MCF 10A (cell line): Measurements from ENCODE around the gene CCDC78. TPM values are rescaled to one million over a fixed set of nuclear protein-coding genes. Genes with fewer than 3 reads are reported as not detected.

ENCODE experiments used
- BruUV-seq: library from RNA; stranded (reverse); fragments of 400-500 nt; replicated peaks from 2 replicates; lab custom pipeline; 2021; lab: Mats Ljungman, UMichigan
- CTCF ChIA-PET: fragments of 300-600 bp; sonication (Branson Sonifier 250); formaldehyde crosslinking; extraction: SDS; loops from one replicate; lab custom pipeline; 2021; ENCODE audit warnings: antibody characterized with exemption, inconsistent platforms; lab: Yijun Ruan, JAX
- POLR2A ChIA-PET: fragments of 300-600, 350-650 bp; sonication (Branson Sonifier 250); formaldehyde crosslinking; extraction: SDS; loops from one replicate; lab custom pipeline; 2020; ENCODE audit warnings: antibody characterized with exemption, inconsistent platforms; lab: Yijun Ruan, JAX
- DNase-seq: peaks from one replicate; pipeline ENCODE4 v3.0.0-alpha.2; 2018; ENCODE audit not compliant: unreplicated experiment
- H3K27ac Mint-ChIP-seq: one replicate; pipeline ENCODE4 v1.8.0; 2022; ENCODE audit warnings: mild to moderate bottlenecking, low read depth, mixed read lengths; ENCODE audit not compliant: unreplicated experiment
- H3K27me3 Mint-ChIP-seq: one replicate; pipeline ENCODE4 v1.8.0; 2022; ENCODE audit warnings: mixed read lengths; ENCODE audit not compliant: insufficient read depth, unreplicated experiment
- H3K36me3 Mint-ChIP-seq: one replicate; pipeline ENCODE4 v1.8.0; 2022; ENCODE audit warnings: mild to moderate bottlenecking, moderate library complexity, mixed read lengths; ENCODE audit not compliant: insufficient read depth, unreplicated experiment
- H3K4me1 Mint-ChIP-seq: one replicate; pipeline ENCODE4 v1.8.0; 2022; ENCODE audit warnings: mixed read lengths; ENCODE audit not compliant: insufficient read depth, unreplicated experiment
- H3K4me3 Mint-ChIP-seq: one replicate; pipeline ENCODE4 v1.8.0; 2022; ENCODE audit warnings: mild to moderate bottlenecking, moderate library complexity, mixed read lengths; ENCODE audit not compliant: unreplicated experiment
- H3K9me3 Mint-ChIP-seq: one replicate; pipeline ENCODE4 v1.8.0; 2022; ENCODE audit warnings: mixed read lengths; ENCODE audit not compliant: unreplicated experiment
- CTCF ChIP-seq: fragments of 200-600 bp; IDR thresholded peaks from one replicate; pipeline ENCODE4 v1.8.0; 2022; ENCODE audit warnings: antibody characterized with exemption, mild to moderate bottlenecking; ENCODE audit not compliant: unreplicated experiment
- intact Hi-C: fragments of 100-400 bp; cut with micrococcal nuclease; formaldehyde crosslinking; loops from 2 replicates; pipeline ENCODE4 v1.14.1; 2022
- total RNA-seq: library from RNA; stranded (reverse); gene quantifications from 2 replicates; pipeline ENCODE4 v1.2.3, GENCODE V29; 2022

CCDC78 gene
- total RNA-seq, 1 experiment from 2014 or later: 6.0 TPM

GRCh38 chr16:727291-727977 is 1.2 kb upstream of the CCDC78 start:
- H3K27ac Mint-ChIP-seq: no peak overlapping the region
- H3K36me3 Mint-ChIP-seq: peaks cover 43% of the 10 kb centered on the region
- no peaks in the 10 kb centered on the region for H3K9me3 Mint-ChIP-seq
- H3K4me3 Mint-ChIP-seq: peak overlapping the region; percentile 65
- DNase-seq: no peak
- CTCF ChIA-PET: interaction anchor here (0.6 to 1.1 kb wide), 4 partner anchors 15 to 135 kb away, joined by 3 to 5 read pairs (median 4); no protein-coding TSS in a partner anchor
- POLR2A ChIA-PET: interaction anchor here (0.7 to 9.6 kb wide), 15 partner anchors 8 to 327 kb away, joined by 3 to 124 read pairs (median 7); partner anchors contain the start of genes CIAO3, METRN, MSLN and RPUSD1
- intact Hi-C loops: loop anchor here (5.0 kb wide), 1 partner anchor 60 kb away; the partner anchor contains the start of genes CHTF18 and RPUSD1
- H3K27me3 Mint-ChIP-seq: no peaks in the 10 kb centered on the region
- TF ChIP-seq CTCF: no peak
- BruUV-seq: TSS peak; percentile 15
- H3K4me1 Mint-ChIP-seq: no peaks in the 10 kb centered on the region

- peak overlapping the region; percentile 65 for H3K4me3 Mint-ChIP-seq
- no peaks in the 10 kb centered on the region for H3K9me3 Mint-ChIP-seq
- peaks cover 37% of the 10 kb centered on the region for H3K36me3 Mint-ChIP-seq
- no peak for DNase-seq
- POLR2A ChIA-PET: interaction anchor here (0.5 to 9.6 kb wide), 14 partner anchors 11 to 78 kb away, joined by 3 to 124 read pairs (median 4); partner anchors contain the start of genes CIAO3, METRN, MSLN and STUB1
- BruUV-seq: no TSS peak
- H3K27ac Mint-ChIP-seq: no peak overlapping the region
- TF ChIP-seq CTCF: no peak
- H3K4me1 Mint-ChIP-seq: no peaks in the 10 kb centered on the region
- CTCF ChIA-PET: interaction anchor here (0.6 to 1.6 kb wide), 6 partner anchors 10 to 1704 kb away, joined by 3 to 5 read pairs (median 3); no protein-coding TSS in a partner anchor
- no peaks in the 10 kb centered on the region for H3K27me3 Mint-ChIP-seq
- intact Hi-C loops: loop anchor here (5.0 kb wide), 1 partner anchor 61 kb away; the partner anchor contains the start of genes CHTF18 and RPUSD1
Measured at GRCh38 chr16:726188-726437, 130 bp downstream of the CCDC78 start.

- POLR2A ChIA-PET: interaction anchor here (0.5 to 9.6 kb wide), 14 partner anchors 12 to 89 kb away, joined by 3 to 124 read pairs (median 4); partner anchors contain the start of genes CIAO3, METRN, METTL26 and MSLN
- H3K36me3 Mint-ChIP-seq: peaks cover 37% of the 10 kb centered on the region
- TF ChIP-seq CTCF: no peak
- CTCF ChIA-PET: interaction anchor here (0.6 to 2.3 kb wide), 9 partner anchors 10 to 377 kb away, joined by 3 to 9 read pairs (median 3); no protein-coding TSS in a partner anchor
- no TSS peak for BruUV-seq
- H3K27me3 Mint-ChIP-seq: no peaks in the 10 kb centered on the region
- no peak for DNase-seq
- H3K4me1 Mint-ChIP-seq: no peaks in the 10 kb centered on the region
- H3K4me3 Mint-ChIP-seq: peak overlapping the region; percentile 65
- H3K27ac Mint-ChIP-seq: no peak overlapping the region
- intact Hi-C loops: loop anchor here (5.0 kb wide), 1 partner anchor 62 kb away; the partner anchor contains the start of genes CHTF18 and RPUSD1
- no peaks in the 10 kb centered on the region for H3K9me3 Mint-ChIP-seq
Measured at GRCh38 chr16:725463-726187, 618 bp downstream of the CCDC78 start.

GRCh38 chr16:725041-725376 is 1.2 kb downstream of the CCDC78 start:
- BruUV-seq: no TSS peak
- ChIA-PET POLR2A (interaction anchor here (1.2 to 9.6 kb wide), 7 partner anchors 11 to 89 kb away, joined by 3 to 124 read pairs (median 6); partner anchors contain the start of genes CIAO3, METRN, METTL26 and STUB1), CTCF (interaction anchor here (0.8 to 2.3 kb wide), 4 partner anchors 13 to 378 kb away, joined by 3 to 9 read pairs (median 5); no protein-coding TSS in a partner anchor)
- Mint-ChIP-seq H3K27me3 (no peaks in the 10 kb centered on the region), H3K36me3 (peaks cover 38% of the 10 kb centered on the region), H3K27ac (no peak overlapping the region), H3K4me1 (no peaks in the 10 kb centered on the region), H3K9me3 (no peaks in the 10 kb centered on the region), H3K4me3 (no peak overlapping the region)
- no peak for TF ChIP-seq CTCF
- intact Hi-C loops: loop anchor here (5.0 kb wide), 1 partner anchor 62 kb away; the partner anchor contains the start of genes CHTF18 and RPUSD1
- no peak for DNase-seq
